Measurements from ENCODE around the gene ALDH3A1.

The ALDH3A1 gene

GRCh38 chr17:19755392-19755791 is 7.3 kb upstream of the ALDH3A1 start:
- H3K27me3 ChIP-seq (ENCODE audit: control insufficient read depth, low read length): peaks cover 8% of the 10 kb centered on the region; the same call in 1 of the 2 replicates
- H3K79me2 ChIP-seq (ENCODE audit: control insufficient read depth, low read length): no peaks in the 10 kb centered on the region
- H3K4me2 ChIP-seq (ENCODE audit: low read length): no peak overlapping the region
- H3K9me3 ChIP-seq (ENCODE audit: control insufficient read depth, insufficient read depth, low read length): no peaks in the 10 kb centered on the region
- H4K20me1 ChIP-seq (ENCODE audit: control insufficient read depth, insufficient read depth, low read depth, low read length): no peaks in the 10 kb centered on the region
- no peak overlapping the region for H3K4me3 ChIP-seq (ENCODE audit: low read length)
- no peak for TF ChIP-seq EZH2phosphoT487 (IDR thresholded peaks at IDR 0.05; ENCODE audit: borderline replicate concordance, low read length)
- no peak for TF ChIP-seq CTCF (IDR thresholded peaks at IDR 0.05; ENCODE audit: low read depth, low read length, poor library complexity, severe bottlenecking)
- no peak overlapping the region for H3K27ac ChIP-seq (ENCODE audit: low read depth, low read length)
- no peaks in the 10 kb centered on the region for H3K36me3 ChIP-seq (ENCODE audit: control insufficient read depth, low read length)
- no peaks in the 10 kb centered on the region for H3K9me2 ChIP-seq (replicated peaks; ENCODE audit: control insufficient read depth, low read length)
- H3K4me1 ChIP-seq (ENCODE audit: control insufficient read depth, low read length): peaks cover 4% of the 10 kb centered on the region; the same call in 1 of the 2 replicates
- H3F3A ChIP-seq (ENCODE audit: control insufficient read depth, insufficient read depth): no peaks in the 10 kb centered on the region

- no peaks in the 10 kb centered on the region for H3K9me2 ChIP-seq (replicated peaks; ENCODE audit: control insufficient read depth, low read length)
- no peak overlapping the region for H3K27ac ChIP-seq (ENCODE audit: low read depth, low read length)
- no peak overlapping the region for H3K4me3 ChIP-seq (ENCODE audit: low read length)
- H4K20me1 ChIP-seq (ENCODE audit: control insufficient read depth, insufficient read depth, low read depth, low read length): no peaks in the 10 kb centered on the region
- H3F3A ChIP-seq (ENCODE audit: control insufficient read depth, insufficient read depth): no peaks in the 10 kb centered on the region
- peaks cover 4% of the 10 kb centered on the region; the same call in 1 of the 2 replicates for H3K4me1 ChIP-seq (ENCODE audit: control insufficient read depth, low read length)
- TF ChIP-seq CTCF (IDR thresholded peaks at IDR 0.05; ENCODE audit: low read depth, low read length, poor library complexity, severe bottlenecking) (no peak), EZH2phosphoT487 (IDR thresholded peaks at IDR 0.05; ENCODE audit: borderline replicate concordance, low read length) (no peak)
- H3K36me3 ChIP-seq (ENCODE audit: control insufficient read depth, low read length): no peaks in the 10 kb centered on the region
- H3K27me3 ChIP-seq (ENCODE audit: control insufficient read depth, low read length): peaks cover 8% of the 10 kb centered on the region; the same call in 1 of the 2 replicates
- H3K9me3 ChIP-seq (ENCODE audit: control insufficient read depth, insufficient read depth, low read length): no peaks in the 10 kb centered on the region
- H3K4me2 ChIP-seq (ENCODE audit: low read length): no peak overlapping the region
- H3K79me2 ChIP-seq (ENCODE audit: control insufficient read depth, low read length): no peaks in the 10 kb centered on the region
These were observed 5.8 kb upstream of the ALDH3A1 start for GRCh38 chr17:19753661-19754463.

GRCh38 chr17:19753051-19753509 is 5.0 kb upstream of the ALDH3A1 start:
- H3K27ac ChIP-seq (ENCODE audit: low read depth, low read length): no peak overlapping the region
- peaks cover 4% of the 10 kb centered on the region; the same call in 1 of the 2 replicates for H3K4me1 ChIP-seq (ENCODE audit: control insufficient read depth, low read length)
- H3K9me2 ChIP-seq (replicated peaks; ENCODE audit: control insufficient read depth, low read length): no peaks in the 10 kb centered on the region
- no peak overlapping the region for H3K4me3 ChIP-seq (ENCODE audit: low read length)
- H3K36me3 ChIP-seq (ENCODE audit: control insufficient read depth, low read length): no peaks in the 10 kb centered on the region
- no peaks in the 10 kb centered on the region for H3K9me3 ChIP-seq (ENCODE audit: control insufficient read depth, insufficient read depth, low read length)
- no peaks in the 10 kb centered on the region for H4K20me1 ChIP-seq (ENCODE audit: control insufficient read depth, insufficient read depth, low read depth, low read length)
- TF ChIP-seq CTCF (IDR thresholded peaks at IDR 0.05; ENCODE audit: low read depth, low read length, poor library complexity, severe bottlenecking) (no peak), EZH2phosphoT487 (IDR thresholded peaks at IDR 0.05; ENCODE audit: borderline replicate concordance, low read length) (no peak)
- no peaks in the 10 kb centered on the region for H3K79me2 ChIP-seq (ENCODE audit: control insufficient read depth, low read length)
- H3K4me2 ChIP-seq (ENCODE audit: low read length): no peak overlapping the region
- peaks cover 8% of the 10 kb centered on the region; the same call in 1 of the 2 replicates for H3K27me3 ChIP-seq (ENCODE audit: control insufficient read depth, low read length)
- H3F3A ChIP-seq (ENCODE audit: control insufficient read depth, insufficient read depth): no peaks in the 10 kb centered on the region
